22Rv1 (cell line): ENCODE data around the gene PRR20G.

ENCODE experiments used
- H3K27ac ChIP-seq: fragments of 450-650 bp; 2 replicates; pipeline ENCODE4 v1.5.1; 2017
- CTCF ChIP-seq: fragments of 450-650 bp; IDR thresholded peaks from 2 replicates; pipeline ENCODE4 v1.5.1; 2017; ENCODE audit warnings: mild to moderate bottlenecking
- ZFX ChIP-seq: fragments of 450-650 bp; IDR thresholded peaks from 2 replicates; pipeline ENCODE4 v1.6.1; 2017; ENCODE audit warnings: antibody characterized with exemption, borderline replicate concordance

PRR20G gene

GRCh38 chr3:127258733-127259132, 29.1 kb downstream of the PRR20G start:
- TF ChIP-seq CTCF (no peak), ZFX (no peak)
- no peak overlapping the region for H3K27ac ChIP-seq

- TF ChIP-seq ZFX (no peak), CTCF (no peak)
- H3K27ac ChIP-seq, result no peak overlapping the region
These were observed 30.5 kb downstream of the PRR20G start for GRCh38 chr3:127257351-127257750.

GRCh38 chr3:127256733-127257271, 31.0 kb downstream of the PRR20G start:
- H3K27ac ChIP-seq, result no peak overlapping the region
- TF ChIP-seq ZFX (no peak), CTCF (no peak)

- H3K27ac ChIP-seq, result no peak overlapping the region
- TF ChIP-seq ZFX (no peak), CTCF (no peak)
These were observed 31.7 kb downstream of the PRR20G start for GRCh38 chr3:127256138-127256537.

GRCh38 chr3:127255516-127255915, 32.3 kb downstream of the PRR20G start:
- no peak for TF ChIP-seq ZFX
- TF ChIP-seq CTCF, result no peak
- no peak overlapping the region for H3K27ac ChIP-seq

GRCh38 chr3:127254730-127255129, 33.1 kb downstream of the PRR20G start:
- no peak for TF ChIP-seq ZFX
- TF ChIP-seq CTCF, result peak; percentile 41
- no peak overlapping the region for H3K27ac ChIP-seq

- no peak overlapping the region for H3K27ac ChIP-seq
- TF ChIP-seq CTCF (no peak), ZFX (no peak)
These were observed 33.7 kb downstream of the PRR20G start for GRCh38 chr3:127254033-127254644.
